Liver (tissue), 9 donors: ENCODE results near the gene ETV6. TPM values are rescaled to one million over a fixed set of nuclear protein-coding genes. Genes with fewer than 3 reads are reported as not detected.

Source experiments
- DNase-seq: peaks from one replicate; pipeline ENCODE4 v3.0.0-alpha.2; 2017; ENCODE audit warnings: low spot score
- H3K27ac ChIP-seq, 2 donors: one replicate each; pipeline ENCODE4 v1.7.0; 2013; ENCODE audit warnings: inconsistent platforms in 2 of 2, low read length in 2 of 2, control low read depth in 1 of 2, low read depth in 1 of 2, mild to moderate bottlenecking in 1 of 2
- H3K27me3 ChIP-seq, 4 donors: one replicate each; pipeline versions ENCODE4 v1.6.1 to v1.7.0; 2013; ENCODE audit warnings: low read length in 3 of 4, inconsistent platforms in 1 of 4, mild to moderate bottlenecking in 1 of 4, moderate library complexity in 1 of 4; ENCODE audit not compliant: control insufficient read depth in 4 of 4, insufficient read depth in 4 of 4
- H3K36me3 ChIP-seq, 4 donors: one replicate each; pipeline versions ENCODE4 v1.6.1 to v1.7.0; 2013; ENCODE audit warnings: low read length in 3 of 4, mild to moderate bottlenecking in 3 of 4, low read depth in 1 of 4, moderate library complexity in 1 of 4; ENCODE audit not compliant: control insufficient read depth in 4 of 4, insufficient read depth in 3 of 4
- H3K4me1 ChIP-seq, 4 donors: one replicate each; pipeline versions ENCODE4 v1.6.1 to v1.7.0; 2013; ENCODE audit warnings: low read length in 3 of 4, mild to moderate bottlenecking in 3 of 4, moderate library complexity in 1 of 4; ENCODE audit not compliant: control insufficient read depth in 4 of 4, insufficient read depth in 4 of 4
- H3K4me3 ChIP-seq, 3 donors: one replicate each; pipeline versions ENCODE4 v1.6.1 to v1.7.0; 2013; ENCODE audit warnings: low read length in 3 of 3, control low read depth in 1 of 3, low read depth in 1 of 3, mild to moderate bottlenecking in 1 of 3
- H3K9ac ChIP-seq, 2 donors: one replicate each; pipeline ENCODE4 v1.7.0; 2013; ENCODE audit warnings: low read length in 2 of 2, mild to moderate bottlenecking in 2 of 2, moderate library complexity in 2 of 2, control low read depth in 1 of 2, low read depth in 1 of 2
- H3K9me3 ChIP-seq, 4 donors: one replicate each; pipeline versions ENCODE4 v1.6.1 to v1.7.0; 2013; ENCODE audit warnings: low read length in 3 of 4; ENCODE audit not compliant: control insufficient read depth in 4 of 4
- EGR1 ChIP-seq, 2 donors: IDR thresholded peaks; 2 replicates each; pipeline ENCODE4 v1.6.1; 2016 to 2018; ENCODE audit warnings: antibody characterized with exemption in 2 of 2, low read depth in 2 of 2
- GABPA ChIP-seq, 2 donors: IDR thresholded peaks in 1 of 2; conservative IDR thresholded peaks in 1 of 2; 2 replicates each; pipeline ENCODE4 v1.6.1; 2016; ENCODE audit warnings: antibody characterized with exemption in 2 of 2, mild to moderate bottlenecking in 1 of 2, moderate library complexity in 1 of 2
- HNF4A ChIP-seq, 2 donors: conservative IDR thresholded peaks; 2 replicates each; pipeline ENCODE4 v1.6.1; 2016; ENCODE audit warnings: antibody characterized with exemption in 2 of 2, mild to moderate bottlenecking in 2 of 2
- HNF4G ChIP-seq: IDR thresholded peaks from 2 replicates; pipeline ENCODE4 v1.6.1; 2016; ENCODE audit warnings: antibody characterized with exemption
- NR2F2 ChIP-seq: IDR thresholded peaks from 2 replicates; pipeline ENCODE4 v1.6.1; 2016; ENCODE audit warnings: antibody characterized with exemption
- RAD21 ChIP-seq, 2 donors: IDR thresholded peaks; 2 replicates each; pipeline ENCODE4 v1.6.1; 2016; ENCODE audit warnings: antibody characterized with exemption in 2 of 2, mild to moderate bottlenecking in 2 of 2
- REST ChIP-seq: IDR thresholded peaks from 2 replicates; pipeline ENCODE4 v1.6.1; 2016; ENCODE audit warnings: antibody characterized with exemption, mild to moderate bottlenecking
- RXRA ChIP-seq, 2 donors: IDR thresholded peaks; 2 replicates each; pipeline ENCODE4 v1.6.1; 2017 to 2018; ENCODE audit warnings: antibody characterized with exemption in 2 of 2, mild to moderate bottlenecking in 1 of 2
- SP1 ChIP-seq: IDR thresholded peaks from 2 replicates; pipeline ENCODE4 v1.6.1; 2018; ENCODE audit warnings: antibody characterized with exemption, mild to moderate bottlenecking
- TAF1 ChIP-seq: conservative IDR thresholded peaks from 2 replicates; pipeline ENCODE4 v1.6.1; 2016; ENCODE audit warnings: antibody characterized with exemption, mild to moderate bottlenecking
- ZBTB33 ChIP-seq: IDR thresholded peaks from 2 replicates; pipeline ENCODE4 v1.6.1; 2016; ENCODE audit warnings: antibody characterized with exemption
- WGBS: extraction: QIAGEN DNeasy Blood & Tissue Kit; methylation state at CpG from one replicate; pipeline ENCODE4 v1.1.7; 2013; 5-methylcytosine and 5-hydroxymethylcytosine counted together
- polyA plus RNA-seq, 2 donors: library from polyadenylated mRNA; stranded (reverse) in 1 of 2; unstranded in 1 of 2; fragments of 200-250 nt in 1 of 2; fragments of >200 nt in 1 of 2; fragmentation: Nextera tagmentation in 1 of 2; extraction: Ambion mirVana in 1 of 2; gene quantifications; one replicate each; pipeline versions ENCODE4 v1.2.1 to v1.2.3, GENCODE V29; 2013 to 2015
- total RNA-seq, 2 donors: library from RNA; depleted of rRNA; stranded (reverse); fragments of >200 nt; gene quantifications; one replicate each; pipeline ENCODE4 v1.2.3, GENCODE V29; 2014
- donor health status: healthy.
- donor health status: healthy.
- donor health status: healthy.
- donor health status: healthy.
- donor health status: healthy.

The ETV6 gene
- total and polyA plus RNA-seq, 4 donors, result 2.0 to 6.2 (median 3.5) TPM

GRCh38 chr12:11676052-11676451 lies 26.6 kb downstream of the ETV6 start:
- Histone ChIP-seq H3K4me1 (peaks cover 0 to 6% (median 4%) of the 10 kb centered on the region in 4 donors), H3K9ac (no peak overlapping the region), H3K27me3 (no peaks in the 10 kb centered on the region), H3K36me3 (peaks cover 0 to 2% (median 0%) of the 10 kb centered on the region in 4 donors), H3K27ac (no peak overlapping the region), H3K4me3 (no peak overlapping the region), H3K9me3 (no peaks in the 10 kb centered on the region)
- 89% methylated on average over 4 of the region's 4 CpGs for WGBS
- TF ChIP-seq RAD21 (IDR thresholded peaks at IDR 0.05) (no peak), TAF1 (no peak), HNF4G (no peak), EGR1 (IDR thresholded peaks at IDR 0.05; ENCODE audit: low read depth in 2 of 2) (no peak)
- DNase-seq, result no peak

- H3K4me3 ChIP-seq, result no peak overlapping the region
- H3K9me3 ChIP-seq, result no peaks in the 10 kb centered on the region
- TF ChIP-seq GABPA (IDR thresholded peaks at IDR 0.05 in 1 of 2, conservative IDR thresholded peaks at IDR 0.05 in 1 of 2), result no peak
- no peak for TF ChIP-seq EGR1 (IDR thresholded peaks at IDR 0.05; ENCODE audit: low read depth in 2 of 2)
- no peak for TF ChIP-seq RXRA (IDR thresholded peaks at IDR 0.05)
- no peak for TF ChIP-seq ZBTB33
- no peak for TF ChIP-seq HNF4A (conservative IDR thresholded peaks at IDR 0.05)
- 80% methylated on average over 4 of the region's 4 CpGs for WGBS
- no peak overlapping the region for H3K9ac ChIP-seq
- peaks cover 0 to 6% (median 4%) of the 10 kb centered on the region in 4 donors for H3K4me1 ChIP-seq
- peaks cover 0 to 2% (median 0%) of the 10 kb centered on the region in 4 donors for H3K36me3 ChIP-seq
- no peak overlapping the region for H3K27ac ChIP-seq
- DNase-seq, result no peak
- H3K27me3 ChIP-seq, result no peaks in the 10 kb centered on the region
Measured at GRCh38 chr12:11677093-11677492, 27.6 kb downstream of the ETV6 start.

- H3K4me3 ChIP-seq, result no peak overlapping the region
- H3K27ac ChIP-seq, result no peak overlapping the region
- H3K9ac ChIP-seq, result no peak overlapping the region
- TF ChIP-seq SP1 (no peak), REST (no peak), NR2F2 (no peak)
- H3K27me3 ChIP-seq, result no peaks in the 10 kb centered on the region
- 95% methylated on average over 7 of the region's 7 CpGs for WGBS
- peaks cover 0 to 3% (median 1%) of the 10 kb centered on the region in 4 donors for H3K4me1 ChIP-seq
- DNase-seq, result no peak
- peaks cover 0 to 2% (median 0%) of the 10 kb centered on the region in 4 donors for H3K36me3 ChIP-seq
- no peaks in the 10 kb centered on the region for H3K9me3 ChIP-seq
Measured at GRCh38 chr12:11677752-11678151, 28.3 kb downstream of the ETV6 start.
